ENCODE measurements around the gene MYO1D.

DNA sequence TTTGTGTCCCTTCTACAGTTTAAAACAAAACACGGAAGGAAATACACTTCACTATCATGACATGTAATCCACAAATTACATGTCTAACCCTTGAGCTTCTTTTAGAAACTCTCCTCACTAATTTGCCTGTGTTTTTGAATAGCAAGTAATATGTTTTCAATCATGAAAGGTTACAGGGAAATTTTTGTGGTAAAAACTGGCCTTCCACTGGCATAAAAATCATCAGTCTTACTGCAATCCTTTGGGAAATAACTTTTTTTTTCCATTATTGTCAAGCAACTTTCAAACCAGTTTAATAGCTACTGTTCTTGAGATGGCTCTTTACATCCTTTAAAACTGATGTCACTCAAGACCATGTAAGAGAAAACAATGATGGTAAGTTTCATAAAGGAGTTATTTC is 27.0 kb downstream of the MYO1D start:
- TF ChIP-seq CTCF (IDR thresholded peaks at IDR 0.05) (no peak), POLR2A (IDR thresholded peaks at IDR 0.05) (no peak)
